Transverse colon (tissue), 4 donors: ENCODE measurements around the gene NQO1. TPM values are rescaled to one million over a fixed set of nuclear protein-coding genes. Genes with fewer than 3 reads are reported as not detected.
A peak's percentile ranks its signal among the peaks of the same experiment; 100 is the strongest.

Experiments used
- DNase-seq: peaks from one replicate; pipeline ENCODE4 v3.0.0-alpha.2; 2019
- H3K27ac ChIP-seq, 4 donors: fragments of 200-600 bp; sonication (generic); 2 replicates each; pipeline ENCODE4 v1.5.1; 2016 to 2018; ENCODE audit warnings: inconsistent platforms in 4 of 4
- H3K27me3 ChIP-seq: fragments of 200-600 bp; sonication (generic); 2 replicates; pipeline ENCODE4 v1.5.1; 2017; ENCODE audit warnings: inconsistent platforms
- H3K36me3 ChIP-seq, 4 donors: fragments of 200-600 bp; sonication (generic); 2 replicates each; pipeline ENCODE4 v1.5.1; 2017 to 2019; ENCODE audit warnings: inconsistent platforms in 4 of 4
- H3K4me1 ChIP-seq, 4 donors: fragments of 200-600 bp; sonication (generic); 2 replicates each; pipeline ENCODE4 v1.5.1; 2017 to 2020; ENCODE audit warnings: inconsistent platforms in 4 of 4
- H3K4me3 ChIP-seq, 4 donors: fragments of 200-600 bp; sonication (generic); 1 replicate in 1 of 4; 2 replicates in 3 of 4; pipeline versions ENCODE4 v1.5.1 to v1.6.1; 2017 to 2019; ENCODE audit warnings: inconsistent platforms in 4 of 4
- H3K9me3 ChIP-seq, 2 donors: fragments of 200-600 bp; sonication (generic); 2 replicates each; pipeline ENCODE4 v1.5.1; 2017 to 2019; ENCODE audit warnings: inconsistent platforms in 2 of 2
- EP300 ChIP-seq: sonication (generic); formaldehyde crosslinking; IDR thresholded peaks from one replicate; pipeline ENCODE4 v1.6.1; 2017; ENCODE audit warnings: antibody characterized with exemption, low read depth
- POLR2A ChIP-seq: fragments of 450-650 bp; IDR thresholded peaks from one replicate; pipeline ENCODE4 v1.6.1; 2016; ENCODE audit warnings: antibody characterized with exemption, mild to moderate bottlenecking, moderate library complexity
- POLR2AphosphoS5 ChIP-seq, 3 donors: sonication (generic); formaldehyde crosslinking; IDR thresholded peaks; one replicate each; pipeline ENCODE4 v1.6.1; 2016; ENCODE audit warnings: antibody characterized with exemption in 3 of 3
- WGBS, 2 donors: methylation state at CpG; one replicate each; pipeline ENCODE4 v1.1.5; 2018; ENCODE audit warnings: low coverage in 1 of 2; 5-methylcytosine and 5-hydroxymethylcytosine counted together
- in situ Hi-C, 4 donors: fragments of 200-750 bp; cut with MboI; loops; one replicate each; pipeline versions ENCODE4 v1.15.0 to v1.15.1; 2017; ENCODE audit warnings: low sequenced_read_pairs in 3 of 4, low pct_ligation_motif_present in 1 of 4, low pct_unique_long_range_greater_than_20kb in 1 of 4
- intact Hi-C: fragments of 100-400 bp; cut with DNase I; formaldehyde crosslinking; loops from one replicate; pipeline ENCODE4 v1.15.1; 2023; ENCODE audit warnings: low total_unique reads
- total RNA-seq, 4 donors: library from RNA; depleted of rRNA; stranded (reverse); fragments of >200 nt; gene quantifications; one replicate each; pipeline ENCODE4 v1.1.0, GENCODE V29; 2016
- TF ChIP-seq, protein P1 (sequence below), 5 experiments: fragments of 200-600 bp in 3 of 5; fragments of 450-650 bp in 2 of 5; sonication (generic) in 3 of 5; IDR thresholded peaks; 1 replicate in 2 of 5; 2 replicates in 3 of 5; pipeline ENCODE4 v1.5.1; 2016 to 2017; ENCODE audit warnings: antibody characterized with exemption in 5 of 5, inconsistent platforms in 3 of 5, mild to moderate bottlenecking in 2 of 5, moderate library complexity in 1 of 5

NQO1 gene
- total RNA-seq, 4 donors from 2014 or later: 9.0 to 296 (median 165) TPM

DNA sequence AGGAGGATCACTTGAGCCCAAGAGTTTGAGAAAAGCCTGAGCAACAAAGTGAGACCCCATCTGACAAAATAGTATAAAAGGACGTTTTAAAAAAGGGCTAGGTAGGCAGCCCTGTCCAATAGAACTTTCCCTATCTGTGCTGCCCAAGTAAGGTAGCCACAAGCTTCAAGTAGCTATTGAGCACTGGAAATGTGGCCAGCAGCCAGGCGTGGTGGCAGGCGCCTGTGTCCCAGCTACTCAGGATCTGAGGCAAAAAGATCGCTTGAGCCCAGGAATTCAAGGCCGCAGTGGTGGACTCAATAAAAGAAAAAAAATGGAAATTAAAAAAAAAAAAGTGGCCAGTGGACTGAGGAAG lies 1.5 kb upstream of the NQO1 start:
- peaks cover 0 to 42% (median 40%) of the 10 kb centered on the region in 4 donors for H3K4me1 ChIP-seq
- H3K4me3 ChIP-seq: no peak overlapping the region
- H3K36me3 ChIP-seq: no peaks in the 10 kb centered on the region
- no peaks in the 10 kb centered on the region for H3K27me3 ChIP-seq
- WGBS, 2 donors: 87 to 97% methylated on average over 5 of the region's 5 CpGs
- no peaks in the 10 kb centered on the region for H3K9me3 ChIP-seq
- no peak for TF ChIP-seq POLR2A
- no peak for TF ChIP-seq POLR2AphosphoS5 (IDR thresholded peaks at IDR 0.05)
- H3K27ac ChIP-seq: peak overlapping the region; percentile 90 to 92 (median 90)
- intact Hi-C loops: no loop called here
- DNase-seq: no peak
- in situ Hi-C loops: no loop called here

- Histone ChIP-seq H3K27ac (peak overlapping the region; percentile 90 to 92 (median 90)), H3K4me1 (peaks cover 0 to 49% (median 41%) of the 10 kb centered on the region in 4 donors), H3K27me3 (no peaks in the 10 kb centered on the region), H3K4me3 (peak overlapping the region; percentile 9 to 58 (median 38)), H3K9me3 (no peaks in the 10 kb centered on the region), H3K36me3 (no peaks in the 10 kb centered on the region)
- in situ Hi-C loops (no loop called here), intact Hi-C loops (no loop called here)
- no peak for DNase-seq
- 66 to 80% methylated on average over 7 to 32 of the region's 32 CpGs for WGBS, 2 donors
- TF ChIP-seq, protein P1, sequence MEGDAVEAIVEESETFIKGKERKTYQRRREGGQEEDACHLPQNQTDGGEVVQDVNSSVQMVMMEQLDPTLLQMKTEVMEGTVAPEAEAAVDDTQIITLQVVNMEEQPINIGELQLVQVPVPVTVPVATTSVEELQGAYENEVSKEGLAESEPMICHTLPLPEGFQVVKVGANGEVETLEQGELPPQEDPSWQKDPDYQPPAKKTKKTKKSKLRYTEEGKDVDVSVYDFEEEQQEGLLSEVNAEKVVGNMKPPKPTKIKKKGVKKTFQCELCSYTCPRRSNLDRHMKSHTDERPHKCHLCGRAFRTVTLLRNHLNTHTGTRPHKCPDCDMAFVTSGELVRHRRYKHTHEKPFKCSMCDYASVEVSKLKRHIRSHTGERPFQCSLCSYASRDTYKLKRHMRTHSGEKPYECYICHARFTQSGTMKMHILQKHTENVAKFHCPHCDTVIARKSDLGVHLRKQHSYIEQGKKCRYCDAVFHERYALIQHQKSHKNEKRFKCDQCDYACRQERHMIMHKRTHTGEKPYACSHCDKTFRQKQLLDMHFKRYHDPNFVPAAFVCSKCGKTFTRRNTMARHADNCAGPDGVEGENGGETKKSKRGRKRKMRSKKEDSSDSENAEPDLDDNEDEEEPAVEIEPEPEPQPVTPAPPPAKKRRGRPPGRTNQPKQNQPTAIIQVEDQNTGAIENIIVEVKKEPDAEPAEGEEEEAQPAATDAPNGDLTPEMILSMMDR (IDR thresholded peaks at IDR 0.05): no peak
- TF ChIP-seq POLR2A: no peak
- no peak for TF ChIP-seq EP300
- no peak for TF ChIP-seq POLR2AphosphoS5 (IDR thresholded peaks at IDR 0.05)
Measured at GRCh38 chr16:69725480-69726312, 664 bp downstream of the NQO1 start.

DNA sequence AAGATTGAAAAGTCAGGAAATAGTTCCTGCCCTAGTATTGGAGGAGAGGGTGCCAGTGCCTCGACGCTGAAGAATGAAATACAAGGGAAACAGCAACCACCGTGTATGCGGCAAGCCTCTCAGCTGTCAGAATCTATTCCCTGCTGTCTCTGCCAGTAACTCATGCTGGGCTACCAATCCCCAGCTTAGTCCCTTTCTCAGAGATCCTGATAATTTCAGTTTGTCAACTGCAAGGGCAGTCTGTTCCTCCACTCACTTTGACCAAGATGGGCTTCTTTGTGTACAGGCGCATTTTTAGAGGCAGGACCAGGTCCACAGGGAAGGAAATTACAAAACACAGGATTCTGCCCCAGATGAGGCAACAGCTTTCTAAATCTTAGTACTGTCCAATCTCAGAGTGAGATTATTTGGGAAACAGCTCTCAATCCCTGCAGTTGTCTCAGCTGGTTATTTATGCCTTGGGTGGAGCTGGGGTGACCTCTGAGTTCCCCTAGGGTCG lies 1.3 kb downstream of the NQO1 start:
- H3K9me3 ChIP-seq: no peaks in the 10 kb centered on the region
- intact Hi-C loops: no loop called here

DNA sequence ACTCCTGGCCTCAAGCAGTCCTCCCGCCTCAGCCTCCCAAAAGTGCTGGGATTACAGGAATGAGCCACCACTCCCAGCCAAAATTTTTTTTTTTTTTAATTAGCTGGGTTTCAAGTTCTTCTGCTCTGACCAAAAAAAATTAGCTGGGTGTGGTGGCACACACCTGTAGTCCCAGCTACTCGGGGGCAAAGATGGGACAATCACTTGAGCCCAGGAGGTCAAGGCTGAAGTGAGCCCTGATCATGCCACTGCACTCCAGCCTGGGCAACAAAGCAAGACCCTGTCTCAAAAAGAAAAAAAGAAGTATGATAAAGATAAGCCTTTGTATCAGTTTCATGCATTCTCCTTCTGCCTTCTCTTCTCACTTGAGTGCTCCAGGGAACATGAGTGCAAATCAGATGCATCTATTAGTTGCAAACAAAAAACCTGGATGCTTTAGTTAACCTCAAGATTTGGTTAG lies 1.9 kb downstream of the NQO1 start:
- intact Hi-C loops (no loop called here), in situ Hi-C loops (loop anchor here in 1 of 4 donors (25.0 kb wide), 1 partner anchor 337 kb away; the partner anchor contains the start of gene TERF2)
- Histone ChIP-seq H3K36me3 (no peaks in the 10 kb centered on the region), H3K27me3 (no peaks in the 10 kb centered on the region), H3K4me1 (peaks cover 0 to 50% (median 41%) of the 10 kb centered on the region in 4 donors), H3K9me3 (no peaks in the 10 kb centered on the region), H3K4me3 (peak overlapping the region in 1 of 4 donors; percentile 40), H3K27ac (peak overlapping the region; percentile 90 to 92 (median 90))
- DNase-seq: no peak
- TF ChIP-seq, protein P1 (IDR thresholded peaks at IDR 0.05): no peak
- no peak for TF ChIP-seq POLR2AphosphoS5 (IDR thresholded peaks at IDR 0.05)
- 77 to 100% methylated on average over 1 to 2 of the region's 2 CpGs for WGBS, 2 donors

More for the DNA sequence above, 1.3 kb downstream of the NQO1 start:
- Histone ChIP-seq H3K36me3 (no peaks in the 10 kb centered on the region), H3K4me3 (peak overlapping the region in 2 of 4 donors; percentile 11 to 40), H3K27ac (peak overlapping the region; percentile 90 to 92 (median 90)), H3K4me1 (peaks cover 0 to 50% (median 41%) of the 10 kb centered on the region in 4 donors), H3K27me3 (no peaks in the 10 kb centered on the region)
- WGBS, 2 donors: 63 to 65% methylated on average over 4 to 6 of the region's 6 CpGs
- no peak for DNase-seq
- TF ChIP-seq POLR2AphosphoS5 (IDR thresholded peaks at IDR 0.05) (no peak), POLR2A (no peak), EP300 (no peak)
- TF ChIP-seq, protein P1 (IDR thresholded peaks at IDR 0.05): no peak
- in situ Hi-C loops: loop anchor here in 1 of 4 donors (25.0 kb wide), 1 partner anchor 338 kb away; the partner anchor contains the start of gene TERF2
